ENCODE data around the gene EPOP. TPM values are rescaled to one million over a fixed set of nuclear protein-coding genes. Genes with fewer than 3 reads are reported as not detected.

Gene EPOP
- total and polyA plus RNA-seq, 2 of the 13 experiments (the other 11 are each of a cell fraction or from before 2014, with no cell fraction given) = 14.7 to 37.8 TPM

DNA sequence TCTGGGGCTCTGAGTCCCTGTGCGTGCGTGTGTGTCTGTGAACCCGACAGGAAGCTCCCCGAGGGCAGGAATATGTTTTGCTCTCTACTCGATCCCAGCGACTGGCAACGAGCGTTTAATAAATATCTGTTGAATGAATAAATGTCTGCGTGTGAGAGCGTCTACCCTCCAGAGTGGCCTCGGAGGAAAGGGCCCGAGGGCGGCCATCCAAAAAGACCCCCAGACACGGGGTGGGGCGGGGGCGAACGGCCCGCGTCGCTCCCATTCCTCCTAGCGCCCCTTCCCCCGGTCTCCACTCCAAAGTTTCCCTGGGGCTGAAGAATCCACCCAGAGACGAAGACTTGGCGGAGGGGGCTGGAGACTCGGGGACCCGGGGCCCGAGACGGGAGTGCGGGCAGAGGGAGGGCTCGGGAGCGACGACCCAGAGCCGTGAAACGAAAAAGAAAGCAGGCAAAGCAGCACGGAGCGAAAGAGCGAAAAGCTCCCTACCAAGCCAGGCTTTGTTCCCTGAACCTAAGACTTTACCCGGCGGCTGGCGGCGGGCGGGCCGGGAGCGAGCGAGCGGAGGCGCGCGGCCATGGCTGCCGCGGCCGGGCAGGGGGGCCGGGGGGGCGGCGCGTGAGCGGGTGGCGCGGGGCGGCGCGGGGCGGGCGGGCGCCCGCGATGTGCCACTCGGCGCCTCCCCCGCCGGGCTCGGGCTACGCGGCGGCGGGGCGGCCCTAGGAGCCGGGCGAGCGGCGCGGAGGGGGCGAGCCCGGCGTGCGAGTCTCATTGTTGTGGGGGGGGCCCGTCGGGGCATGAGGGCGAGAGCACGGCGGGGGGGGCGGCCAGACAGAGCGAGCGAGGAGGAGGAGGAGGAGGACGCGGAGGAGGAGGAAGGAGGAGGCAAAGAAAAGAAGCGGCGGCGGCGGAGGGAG is 30.1 kb upstream of the EPOP start, which contains the start of gene MLLT6 (continued):
- TF ChIP-seq, protein P1, sequence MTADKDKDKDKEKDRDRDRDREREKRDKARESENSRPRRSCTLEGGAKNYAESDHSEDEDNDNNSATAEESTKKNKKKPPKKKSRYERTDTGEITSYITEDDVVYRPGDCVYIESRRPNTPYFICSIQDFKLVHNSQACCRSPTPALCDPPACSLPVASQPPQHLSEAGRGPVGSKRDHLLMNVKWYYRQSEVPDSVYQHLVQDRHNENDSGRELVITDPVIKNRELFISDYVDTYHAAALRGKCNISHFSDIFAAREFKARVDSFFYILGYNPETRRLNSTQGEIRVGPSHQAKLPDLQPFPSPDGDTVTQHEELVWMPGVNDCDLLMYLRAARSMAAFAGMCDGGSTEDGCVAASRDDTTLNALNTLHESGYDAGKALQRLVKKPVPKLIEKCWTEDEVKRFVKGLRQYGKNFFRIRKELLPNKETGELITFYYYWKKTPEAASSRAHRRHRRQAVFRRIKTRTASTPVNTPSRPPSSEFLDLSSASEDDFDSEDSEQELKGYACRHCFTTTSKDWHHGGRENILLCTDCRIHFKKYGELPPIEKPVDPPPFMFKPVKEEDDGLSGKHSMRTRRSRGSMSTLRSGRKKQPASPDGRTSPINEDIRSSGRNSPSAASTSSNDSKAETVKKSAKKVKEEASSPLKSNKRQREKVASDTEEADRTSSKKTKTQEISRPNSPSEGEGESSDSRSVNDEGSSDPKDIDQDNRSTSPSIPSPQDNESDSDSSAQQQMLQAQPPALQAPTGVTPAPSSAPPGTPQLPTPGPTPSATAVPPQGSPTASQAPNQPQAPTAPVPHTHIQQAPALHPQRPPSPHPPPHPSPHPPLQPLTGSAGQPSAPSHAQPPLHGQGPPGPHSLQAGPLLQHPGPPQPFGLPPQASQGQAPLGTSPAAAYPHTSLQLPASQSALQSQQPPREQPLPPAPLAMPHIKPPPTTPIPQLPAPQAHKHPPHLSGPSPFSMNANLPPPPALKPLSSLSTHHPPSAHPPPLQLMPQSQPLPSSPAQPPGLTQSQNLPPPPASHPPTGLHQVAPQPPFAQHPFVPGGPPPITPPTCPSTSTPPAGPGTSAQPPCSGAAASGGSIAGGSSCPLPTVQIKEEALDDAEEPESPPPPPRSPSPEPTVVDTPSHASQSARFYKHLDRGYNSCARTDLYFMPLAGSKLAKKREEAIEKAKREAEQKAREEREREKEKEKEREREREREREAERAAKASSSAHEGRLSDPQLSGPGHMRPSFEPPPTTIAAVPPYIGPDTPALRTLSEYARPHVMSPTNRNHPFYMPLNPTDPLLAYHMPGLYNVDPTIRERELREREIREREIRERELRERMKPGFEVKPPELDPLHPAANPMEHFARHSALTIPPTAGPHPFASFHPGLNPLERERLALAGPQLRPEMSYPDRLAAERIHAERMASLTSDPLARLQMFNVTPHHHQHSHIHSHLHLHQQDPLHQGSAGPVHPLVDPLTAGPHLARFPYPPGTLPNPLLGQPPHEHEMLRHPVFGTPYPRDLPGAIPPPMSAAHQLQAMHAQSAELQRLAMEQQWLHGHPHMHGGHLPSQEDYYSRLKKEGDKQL (CRISPR knock-in tag; IDR thresholded peaks at IDR 0.05; ENCODE audit: low read depth) = no peak
- TF ChIP-seq DBP (CRISPR knock-in tag; IDR thresholded peaks at IDR 0.05; ENCODE audit: not compliant biosample characterization) (no peak), GFI1 (CRISPR knock-in tag; IDR thresholded peaks at IDR 0.05; ENCODE audit: borderline replicate concordance) (no peak), RNF2 (conservative IDR thresholded peaks at IDR 0.05; ENCODE audit: low read depth) (no peak), NFATC3 (CRISPR knock-in tag; IDR thresholded peaks at IDR 0.05) (no peak), ARID4A (CRISPR knock-in tag; IDR thresholded peaks at IDR 0.05; ENCODE audit: borderline replicate concordance) (0 out of 2 replicates have a peak, but pooled peaks have one; percentile 13), KLF15 (CRISPR knock-in tag; IDR thresholded peaks at IDR 0.05; ENCODE audit: borderline replicate concordance) (no peak), ZNF558 (CRISPR knock-in tag; IDR thresholded peaks at IDR 0.05; ENCODE audit: borderline replicate concordance) (no peak), ZNF75D (CRISPR knock-in tag; IDR thresholded peaks at IDR 0.05; ENCODE audit: borderline replicate concordance) (no peak), NCOR1 (IDR thresholded peaks at IDR 0.05; ENCODE audit: borderline replicate concordance, low read length) (no peak), ZNF644 (CRISPR knock-in tag; IDR thresholded peaks at IDR 0.05; ENCODE audit: low read depth) (no peak)
- TF ChIP-seq, protein P2, sequence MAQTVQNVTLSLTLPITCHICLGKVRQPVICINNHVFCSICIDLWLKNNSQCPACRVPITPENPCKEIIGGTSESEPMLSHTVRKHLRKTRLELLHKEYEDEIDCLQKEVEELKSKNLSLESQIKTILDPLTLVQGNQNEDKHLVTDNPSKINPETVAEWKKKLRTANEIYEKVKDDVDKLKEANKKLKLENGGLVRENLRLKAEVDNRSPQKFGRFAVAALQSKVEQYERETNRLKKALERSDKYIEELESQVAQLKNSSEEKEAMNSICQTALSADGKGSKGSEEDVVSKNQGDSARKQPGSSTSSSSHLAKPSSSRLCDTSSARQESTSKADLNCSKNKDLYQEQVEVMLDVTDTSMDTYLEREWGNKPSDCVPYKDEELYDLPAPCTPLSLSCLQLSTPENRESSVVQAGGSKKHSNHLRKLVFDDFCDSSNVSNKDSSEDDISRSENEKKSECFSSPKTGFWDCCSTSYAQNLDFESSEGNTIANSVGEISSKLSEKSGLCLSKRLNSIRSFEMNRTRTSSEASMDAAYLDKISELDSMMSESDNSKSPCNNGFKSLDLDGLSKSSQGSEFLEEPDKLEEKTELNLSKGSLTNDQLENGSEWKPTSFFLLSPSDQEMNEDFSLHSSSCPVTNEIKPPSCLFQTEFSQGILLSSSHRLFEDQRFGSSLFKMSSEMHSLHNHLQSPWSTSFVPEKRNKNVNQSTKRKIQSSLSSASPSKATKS (CRISPR knock-in tag; IDR thresholded peaks at IDR 0.05) = no peak
